ENCODE data around the gene TBX19.
"Not testable (repeated sequence)": the region's sequence is repeated elsewhere in the genome, so short reads cannot be mapped to it uniquely, and the experiment has no call there.

The TBX19 gene

GRCh38 chr1:168340781-168341482 lies 60.3 kb downstream of the TBX19 start:
- DNase-seq (no peak), ATAC-seq (replicated peaks) (peak; percentile 37)
- Mint-ChIP-seq H3K27ac (peak overlapping the region; percentile 24 to 84), H3K4me1 (ENCODE audit: low read depth in 2 of 2) (peaks cover 40 to 51% of the 10 kb centered on the region in 2 donors), H3K36me3 (ENCODE audit: insufficient read depth) (peaks cover 6% of the 10 kb centered on the region), H3K27me3 (no peaks in the 10 kb centered on the region), H3K9me3 (peaks cover 0 to 3% of the 10 kb centered on the region in 2 donors), H3K4me3 (peak overlapping the region in 1 of 2 donors; percentile 61)

GRCh38 chr1:168341483-168341975 lies 60.9 kb downstream of the TBX19 start:
- ATAC-seq (replicated peaks): no peak
- DNase-seq: no peak
- Mint-ChIP-seq H3K27me3 (no peaks in the 10 kb centered on the region), H3K36me3 (ENCODE audit: insufficient read depth) (peaks cover 7% of the 10 kb centered on the region), H3K9me3 (peaks cover 0 to 3% of the 10 kb centered on the region in 2 donors), H3K4me3 (peak overlapping the region in 1 of 2 donors; percentile 61), H3K27ac (peak overlapping the region in 1 of 2 donors; percentile 84), H3K4me1 (ENCODE audit: low read depth in 2 of 2) (peaks cover 42 to 52% of the 10 kb centered on the region in 2 donors)

DNA sequence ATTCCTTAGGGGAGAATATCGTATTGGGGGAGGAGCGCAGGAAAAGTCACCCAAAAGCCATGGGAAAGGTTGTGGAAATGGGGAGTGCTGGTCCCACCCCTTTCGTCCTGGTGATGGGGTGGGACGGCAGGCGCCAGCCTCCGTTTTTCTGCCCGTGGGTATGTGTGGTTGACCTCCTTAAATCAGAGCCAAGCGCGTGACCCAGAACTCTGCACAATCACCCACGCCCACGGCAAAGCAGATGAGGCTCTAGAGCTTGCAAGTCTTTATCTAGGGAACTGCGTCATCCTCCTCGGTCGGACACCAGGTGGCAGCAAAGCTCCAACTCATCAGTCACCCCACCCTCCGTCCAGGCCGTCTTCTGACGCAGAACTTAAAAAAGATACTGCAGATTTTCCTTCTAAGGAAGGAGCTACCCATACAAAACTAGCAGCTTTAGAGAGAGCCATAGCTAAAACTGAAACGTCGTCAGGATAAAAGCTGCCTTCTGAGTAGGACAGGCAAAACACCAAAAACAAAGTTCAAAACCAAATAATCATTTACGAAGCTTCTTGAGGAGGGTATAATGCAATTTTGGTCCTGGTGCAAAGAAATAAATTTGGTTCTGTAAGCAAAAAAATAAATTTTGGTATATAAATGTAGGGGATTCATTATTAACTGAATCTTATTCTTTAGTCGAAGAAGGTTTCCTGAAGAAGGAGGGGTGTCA lies 62.0 kb downstream of the TBX19 start:
- DNase-seq (peak; percentile 84 to 86 (median 85)), ATAC-seq (replicated peaks) (peak; percentile 95)
- Mint-ChIP-seq H3K27me3 (no peaks in the 10 kb centered on the region), H3K36me3 (ENCODE audit: insufficient read depth) (peaks cover 9% of the 10 kb centered on the region), H3K9me3 (peaks cover 0 to 3% of the 10 kb centered on the region in 2 donors), H3K4me1 (ENCODE audit: low read depth in 2 of 2) (peaks cover 48 to 58% of the 10 kb centered on the region in 2 donors), H3K27ac (peak overlapping the region; percentile 91 to 94), H3K4me3 (peak overlapping the region; percentile 58 to 66)

- ATAC-seq (replicated peaks) (no peak), DNase-seq (no peak)
- Mint-ChIP-seq H3K4me1 (ENCODE audit: low read depth in 2 of 2) (peaks cover 50 to 63% of the 10 kb centered on the region in 2 donors), H3K4me3 (peak overlapping the region in 1 of 2 donors; percentile 66), H3K27me3 (no peaks in the 10 kb centered on the region), H3K9me3 (peaks cover 0 to 3% of the 10 kb centered on the region in 2 donors), H3K27ac (peak overlapping the region; percentile 91 to 94), H3K36me3 (ENCODE audit: insufficient read depth) (peaks cover 16% of the 10 kb centered on the region)
Observed at GRCh38 chr1:168343566-168343965, 62.9 kb downstream of the TBX19 start.

DNA sequence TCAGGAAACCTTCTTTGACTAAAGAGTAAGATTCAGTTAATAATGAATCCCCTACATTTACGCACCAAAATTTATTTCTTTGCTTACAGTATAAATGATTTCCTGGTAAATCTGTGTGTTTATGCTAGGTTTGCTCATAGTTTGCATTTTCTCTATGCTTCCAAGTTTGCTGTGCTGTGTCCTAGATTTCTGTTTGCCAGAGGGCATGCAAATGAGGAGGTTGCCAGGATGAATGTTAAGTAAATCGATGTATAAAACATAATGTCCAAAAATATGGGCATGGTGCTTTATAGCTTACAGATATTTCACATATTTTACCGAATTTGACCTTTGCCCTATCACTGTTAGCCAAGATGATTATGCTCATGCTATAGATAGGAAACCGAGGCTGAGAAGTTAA lies 63.8 kb downstream of the TBX19 start:
- Mint-ChIP-seq H3K27ac (peak overlapping the region; percentile 60 to 94), H3K9me3 (peaks cover 0 to 3% of the 10 kb centered on the region in 2 donors), H3K4me3 (no peak overlapping the region), H3K4me1 (ENCODE audit: low read depth in 2 of 2) (peaks cover 43 to 56% of the 10 kb centered on the region in 2 donors), H3K36me3 (ENCODE audit: insufficient read depth) (peaks cover 17% of the 10 kb centered on the region), H3K27me3 (no peaks in the 10 kb centered on the region)
- ATAC-seq (replicated peaks) (no peak), DNase-seq (no peak)

GRCh38 chr1:168345939-168346338 lies 65.3 kb downstream of the TBX19 start:
- ATAC-seq (replicated peaks) (no peak), DNase-seq (no peak)
- Mint-ChIP-seq H3K4me1 (ENCODE audit: low read depth in 2 of 2) (peaks cover 37 to 50% of the 10 kb centered on the region in 2 donors), H3K27me3 (no peaks in the 10 kb centered on the region), H3K4me3 (no peak overlapping the region), H3K36me3 (ENCODE audit: insufficient read depth) (peaks cover 17% of the 10 kb centered on the region), H3K9me3 (peaks cover 0 to 3% of the 10 kb centered on the region in 2 donors), H3K27ac (no peak overlapping the region)

- Mint-ChIP-seq H3K4me3 (peak overlapping the region; percentile 83 to 91), H3K27ac (peak overlapping the region; percentile 92 to 98), H3K36me3 (ENCODE audit: insufficient read depth) (peaks cover 13% of the 10 kb centered on the region), H3K27me3 (no peaks in the 10 kb centered on the region), H3K9me3 (no peaks in the 10 kb centered on the region), H3K4me1 (ENCODE audit: low read depth in 2 of 2) (peaks cover 31 to 39% of the 10 kb centered on the region in 2 donors)
- DNase-seq: no peak
- no peak for ATAC-seq (replicated peaks)
Observed at GRCh38 chr1:168347630-168348029, 67.0 kb downstream of the TBX19 start.

DNA sequence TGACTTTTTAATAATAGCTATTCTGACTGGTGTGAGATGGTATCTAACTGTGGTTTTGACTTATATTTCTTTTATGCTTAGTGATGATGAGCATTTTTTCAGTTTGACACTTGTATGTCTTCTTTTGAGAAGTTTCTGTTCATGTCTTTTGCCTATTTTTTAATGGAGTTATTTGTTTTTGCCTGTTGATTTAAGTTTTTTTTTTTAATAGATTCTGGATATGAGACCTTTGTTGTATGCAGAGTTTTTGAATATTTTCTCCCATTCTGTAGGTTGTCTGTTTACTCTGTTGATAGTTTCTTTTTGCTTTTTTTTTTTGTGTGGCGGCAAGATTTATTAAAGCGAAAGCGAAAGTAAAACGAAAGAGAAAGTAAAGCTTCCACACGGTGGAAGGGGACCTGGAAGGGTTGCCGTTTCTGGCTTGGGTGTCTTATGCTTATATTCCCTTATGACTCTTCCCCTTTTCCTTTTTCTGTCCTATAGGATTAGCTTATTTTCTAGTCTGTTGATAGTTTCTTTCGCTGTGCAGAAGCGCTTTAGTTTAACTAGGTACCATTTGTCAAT lies 67.6 kb downstream of the TBX19 start:
- Mint-ChIP-seq H3K27ac (peak overlapping the region; percentile 92 to 98), H3K27me3 (no peaks in the 10 kb centered on the region), H3K4me3 (peak overlapping the region; percentile 83 to 91), H3K9me3 (no peaks in the 10 kb centered on the region), H3K4me1 (ENCODE audit: low read depth in 2 of 2) (peaks cover 25 to 33% of the 10 kb centered on the region in 2 donors), H3K36me3 (ENCODE audit: insufficient read depth) (peaks cover 11% of the 10 kb centered on the region)
- DNase-seq (no peak), ATAC-seq (replicated peaks) (peak; percentile 77)

GRCh38 chr1:168354335-168355269 lies 73.9 kb downstream of the TBX19 start:
- H3K4me3 Mint-ChIP-seq; ATAC-seq (replicated peaks); H3K9me3 Mint-ChIP-seq; DNase-seq; H3K27me3 Mint-ChIP-seq; H3K4me1 Mint-ChIP-seq (ENCODE audit: low read depth in 2 of 2); H3K36me3 Mint-ChIP-seq (ENCODE audit: insufficient read depth); H3K27ac Mint-ChIP-seq: not testable (repeated sequence)

- H3K27ac Mint-ChIP-seq: peak overlapping the region; percentile 51 to 94
- peak overlapping the region; percentile 48 to 73 for H3K4me3 Mint-ChIP-seq
- peaks cover 46 to 51% of the 10 kb centered on the region in 2 donors for H3K4me1 Mint-ChIP-seq (ENCODE audit: low read depth in 2 of 2)
- H3K9me3 Mint-ChIP-seq: peaks cover 2 to 7% of the 10 kb centered on the region in 2 donors
- DNase-seq (peak in 1 of 3 experiments; percentile 20), ATAC-seq (replicated peaks) (peak; percentile 20)
- H3K27me3 Mint-ChIP-seq: no peaks in the 10 kb centered on the region
- H3K36me3 Mint-ChIP-seq (ENCODE audit: insufficient read depth): no peaks in the 10 kb centered on the region
Observed at GRCh38 chr1:168360151-168361021, 79.7 kb downstream of the TBX19 start.

DNA sequence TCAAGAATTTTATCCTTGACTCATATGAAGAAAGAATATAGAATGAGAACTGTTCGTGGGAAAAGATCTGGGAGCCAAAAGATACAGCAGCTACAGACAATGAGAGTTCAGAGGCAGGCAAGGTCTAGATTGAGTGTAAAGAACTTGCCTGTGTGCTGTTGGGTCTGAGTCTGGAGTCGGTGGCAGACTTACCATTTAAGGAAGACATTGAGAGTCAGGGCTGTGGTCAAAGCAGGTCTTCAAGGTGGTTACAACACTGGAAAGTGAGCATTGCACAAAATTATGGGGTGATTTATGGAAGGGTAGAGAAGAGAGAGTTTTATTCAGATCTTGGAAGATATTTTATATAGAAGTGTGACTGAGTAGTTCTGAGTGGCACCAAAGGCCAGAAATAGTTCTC lies 80.6 kb downstream of the TBX19 start:
- Mint-ChIP-seq H3K9me3 (peaks cover 2 to 7% of the 10 kb centered on the region in 2 donors), H3K4me3 (peak overlapping the region in 1 of 2 donors; percentile 74), H3K27me3 (no peaks in the 10 kb centered on the region), H3K36me3 (ENCODE audit: insufficient read depth) (no peaks in the 10 kb centered on the region), H3K4me1 (ENCODE audit: low read depth in 2 of 2) (peaks cover 52 to 55% of the 10 kb centered on the region in 2 donors), H3K27ac (peak overlapping the region; percentile 51 to 94)
- ATAC-seq (replicated peaks) (no peak), DNase-seq (no peak)

GRCh38 chr1:168362991-168363390 lies 82.3 kb downstream of the TBX19 start:
- Mint-ChIP-seq H3K9me3 (peaks cover 2 to 7% of the 10 kb centered on the region in 2 donors), H3K36me3 (ENCODE audit: insufficient read depth) (no peaks in the 10 kb centered on the region), H3K4me1 (ENCODE audit: low read depth in 2 of 2) (peaks cover 52 to 59% of the 10 kb centered on the region in 2 donors), H3K27ac (peak overlapping the region; percentile 51 to 94), H3K27me3 (no peaks in the 10 kb centered on the region), H3K4me3 (peak overlapping the region; percentile 44 to 74)
- DNase-seq (peak; percentile 57 to 65 (median 60)), ATAC-seq (replicated peaks) (peak; percentile 92)
